ENCODE measurements around the gene ALDH16A1. TPM values are rescaled to one million over a fixed set of nuclear protein-coding genes. Genes with fewer than 3 reads are reported as not detected.

Gene ALDH16A1
- total and polyA plus RNA-seq, 10 of the 15 experiments (the other 5 are each of a cell fraction or from before 2014, with no cell fraction given) = 1.7 to 49.3 (median 18.1) TPM

DNA sequence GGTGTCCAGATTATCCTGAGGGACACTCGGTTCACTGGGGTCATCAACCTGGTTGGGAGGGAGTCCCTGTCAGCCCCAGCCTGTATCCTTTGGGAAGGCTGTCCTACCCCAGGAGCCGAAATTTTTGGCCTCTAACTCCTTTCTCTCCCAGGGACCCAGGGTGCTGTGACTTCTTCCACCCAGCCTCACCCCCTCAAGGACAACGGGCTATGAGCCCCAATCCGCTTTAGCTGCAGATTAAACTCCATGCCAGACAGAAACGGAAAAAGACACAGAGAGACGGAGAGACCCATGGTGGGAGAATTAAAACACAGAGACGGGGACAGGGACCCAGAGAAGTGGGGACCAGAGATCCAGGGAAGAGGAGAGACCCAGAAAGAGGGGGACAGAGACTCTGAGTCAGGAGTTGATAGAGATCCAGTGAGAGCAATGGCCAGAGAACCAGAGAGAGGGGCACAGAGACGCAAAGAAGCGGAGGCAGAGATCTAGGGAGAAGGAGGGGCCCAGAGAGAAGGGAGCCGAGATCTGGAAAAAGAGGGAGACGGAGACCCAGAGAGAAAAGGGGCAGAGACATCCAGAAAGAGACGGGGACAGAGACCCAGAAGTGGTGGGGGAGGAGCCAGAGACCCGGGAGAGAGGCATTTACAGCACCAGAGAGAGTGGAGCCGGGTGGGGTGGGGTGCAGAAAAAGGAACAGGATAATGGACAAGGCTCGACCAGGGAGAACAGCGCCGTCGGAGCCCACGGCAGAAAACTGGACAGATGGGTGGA lies 12.4 kb upstream of the ALDH16A1 start:
- ATAC-seq (no peak), DNase-seq (ENCODE audit: low read depth, low spot score) (no peak), FAIRE-seq (no peak)
- H3K9ac ChIP-seq (ENCODE audit: control insufficient read depth, insufficient read depth, low read length) = no peak overlapping the region
- no TSS peak for BruUV-seq (replicated peaks)
- no peaks in the 10 kb centered on the region for H3K79me2 ChIP-seq (ENCODE audit: control insufficient read depth, insufficient read depth, low read length)
- 29% methylated on average over 19 of the region's 19 CpGs for WGBS (ENCODE audit: insufficient coverage, insufficient replicate concordance, low lambda C conversion rate, missing lambda C conversion rate)
- H3K4me3 ChIP-seq = no peak overlapping the region
- no peaks in the 10 kb centered on the region for H4K20me1 ChIP-seq (ENCODE audit: control insufficient read depth, insufficient read depth)
- H3K27ac ChIP-seq (ENCODE audit: control insufficient read depth, insufficient read depth) = no peak overlapping the region
- RAD21 ChIA-PET (ENCODE audit: unreplicated experiment) = no interaction called here
- TF ChIP-seq NFYA (IDR thresholded peaks at IDR 0.05; ENCODE audit: borderline replicate concordance, low read depth, low read length) (no peak), PAX5 (IDR thresholded peaks at IDR 0.05; ENCODE audit: borderline replicate concordance, low read depth, low read length) (no peak), SREBF1 (IDR thresholded peaks at IDR 0.05; ENCODE audit: low read length) (no peak), BHLHE40 (IDR thresholded peaks at IDR 0.05; ENCODE audit: borderline replicate concordance in 1 of 2, low read depth in 2 of 2, low read length in 1 of 2) (no peak), FOS (IDR thresholded peaks at IDR 0.05; ENCODE audit: borderline replicate concordance, extremely low read depth, insufficient read length) (no peak), MTA2 (IDR thresholded peaks at IDR 0.05; ENCODE audit: low read depth) (no peak), ATF7 (IDR thresholded peaks at IDR 0.05; ENCODE audit: low read depth) (no peak), NRF1 (conservative IDR thresholded peaks at IDR 0.05; ENCODE audit: low read depth, low read length) (no peak), CHD1 (IDR thresholded peaks at IDR 0.05; ENCODE audit: low read depth, low read length) (no peak), YY1 (IDR thresholded peaks at IDR 0.05; ENCODE audit: low read depth, low read length) (no peak), NR2F1 (conservative IDR thresholded peaks at IDR 0.05) (no peak), FOXM1 (IDR thresholded peaks at IDR 0.05; ENCODE audit: low read depth, low read length) (no peak)
- CTCF ChIA-PET = interaction anchor here (1.0 to 1.3 kb wide), 3 partner anchors 11 to 49 kb away, joined by 4 to 5 read pairs (median 4); partner anchors contain the start of gene PIH1D1
- H3K4me1 ChIP-seq (ENCODE audit: control insufficient read depth, insufficient read depth, low read length) = no peaks in the 10 kb centered on the region
- no peak overlapping the region for H3K4me2 ChIP-seq (ENCODE audit: control insufficient read depth, insufficient read depth)
- POLR2A ChIA-PET = no interaction called here
- intact Hi-C loops (cut with micrococcal nuclease; ENCODE audit: unreplicated experiment) (no loop called here), in situ Hi-C loops (cut with MboI) (no loop called here)
- no peak overlapping the region for H2AFZ ChIP-seq (ENCODE audit: control insufficient read depth, low read depth, low read length)
- H3K36me3 ChIP-seq (ENCODE audit: control insufficient read depth in 2 of 2, insufficient read depth in 2 of 2, low read length in 1 of 2) = no peaks in the 10 kb centered on the region
- SMC1A ChIA-PET (ENCODE audit: uncharacterized antibody, unreplicated experiment) = interaction anchor here (1.3 to 1.6 kb wide), 3 partner anchors 21 to 49 kb away, joined by 3 to 5 read pairs (median 3); no protein-coding TSS in a partner anchor
- H3K27me3 ChIP-seq (replicated peaks in 1 of 2; ENCODE audit: control insufficient read depth in 2 of 2, insufficient read depth in 2 of 2, low read length in 1 of 2) = peaks cover 12 to 31% of the 10 kb centered on the region in 2 experiments
- H3K9me3 ChIP-seq (replicated peaks; ENCODE audit: control insufficient read depth, insufficient read depth, low read length) = no peaks in the 10 kb centered on the region

Data from GM12878 (cell line).